DOHH2 (cell line): Measurements from ENCODE around the gene TBC1D25.

Source experiments
- EZH2phosphoT487 ChIP-seq: fragments of 200-600 bp; sonication (generic); IDR thresholded peaks from 2 replicates; pipeline ENCODE4 v1.6.1; 2017; ENCODE audit warnings: borderline replicate concordance, mild to moderate bottlenecking, antibody characterized with exemption, low read length, moderate library complexity, mixed read lengths
- TF ChIP-seq, protein P1 (sequence below): fragments of 200-600 bp; sonication (generic); IDR thresholded peaks from one replicate; pipeline ENCODE4 v1.5.1; 2014; ENCODE audit warnings: antibody characterized with exemption, mild to moderate bottlenecking, low read depth, low read length; ENCODE audit not compliant: poor library complexity, severe bottlenecking

DNA sequence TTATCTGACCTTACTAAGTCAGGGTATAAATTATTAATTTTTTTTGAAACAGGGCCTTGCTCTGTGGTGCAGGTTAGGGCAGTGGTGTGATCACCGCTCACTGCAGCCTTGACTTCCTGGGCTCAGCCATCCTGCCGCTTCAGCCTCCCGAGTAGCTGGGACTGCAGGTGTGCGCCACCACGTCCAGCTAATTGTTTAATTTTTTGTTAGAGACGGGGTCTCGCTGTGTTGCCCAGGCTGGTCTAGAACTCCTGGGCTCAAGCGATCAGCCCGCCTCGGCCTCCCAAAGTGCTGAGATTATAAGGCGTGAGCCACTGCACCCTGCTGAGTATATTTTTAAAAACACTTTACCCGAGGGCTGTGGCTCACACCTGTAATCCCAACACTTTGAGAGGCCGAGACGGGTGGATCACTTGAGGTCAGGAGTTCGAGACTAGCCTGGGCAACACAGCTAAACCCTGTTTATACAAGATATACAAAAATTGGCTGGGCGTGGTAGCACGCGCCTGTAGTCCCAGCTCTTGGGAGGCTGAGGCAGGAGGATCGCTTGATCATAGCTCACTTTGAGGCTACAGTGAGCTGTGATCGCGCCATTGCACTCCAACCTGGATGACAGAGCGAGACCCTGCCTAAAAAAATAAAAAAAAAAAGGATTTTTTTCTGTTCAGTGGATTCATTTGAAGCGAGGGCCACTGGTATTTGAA is 721 bp upstream of the TBC1D25 start:
- TF ChIP-seq, protein P1, sequence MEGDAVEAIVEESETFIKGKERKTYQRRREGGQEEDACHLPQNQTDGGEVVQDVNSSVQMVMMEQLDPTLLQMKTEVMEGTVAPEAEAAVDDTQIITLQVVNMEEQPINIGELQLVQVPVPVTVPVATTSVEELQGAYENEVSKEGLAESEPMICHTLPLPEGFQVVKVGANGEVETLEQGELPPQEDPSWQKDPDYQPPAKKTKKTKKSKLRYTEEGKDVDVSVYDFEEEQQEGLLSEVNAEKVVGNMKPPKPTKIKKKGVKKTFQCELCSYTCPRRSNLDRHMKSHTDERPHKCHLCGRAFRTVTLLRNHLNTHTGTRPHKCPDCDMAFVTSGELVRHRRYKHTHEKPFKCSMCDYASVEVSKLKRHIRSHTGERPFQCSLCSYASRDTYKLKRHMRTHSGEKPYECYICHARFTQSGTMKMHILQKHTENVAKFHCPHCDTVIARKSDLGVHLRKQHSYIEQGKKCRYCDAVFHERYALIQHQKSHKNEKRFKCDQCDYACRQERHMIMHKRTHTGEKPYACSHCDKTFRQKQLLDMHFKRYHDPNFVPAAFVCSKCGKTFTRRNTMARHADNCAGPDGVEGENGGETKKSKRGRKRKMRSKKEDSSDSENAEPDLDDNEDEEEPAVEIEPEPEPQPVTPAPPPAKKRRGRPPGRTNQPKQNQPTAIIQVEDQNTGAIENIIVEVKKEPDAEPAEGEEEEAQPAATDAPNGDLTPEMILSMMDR, result no peak
- no peak for TF ChIP-seq EZH2phosphoT487
